Adrenal gland (tissue), 12 donors: ENCODE results near the gene SMIM24. TPM values are rescaled to one million over a fixed set of nuclear protein-coding genes. Genes with fewer than 3 reads are reported as not detected.

ENCODE experiments used
- DNase-seq, 7 donors: peaks; one replicate each; pipeline ENCODE4 v3.0.0-alpha.2; 2019 to 2020
- H3K27ac ChIP-seq, 5 donors: fragments of 200-600 bp; sonication (generic) in 4 of 5; 1 replicate in 3 of 5; 2 replicates in 2 of 5; pipeline versions ENCODE4 v1.5.1 to v1.8.0; 2016 to 2020; ENCODE audit warnings: mild to moderate bottlenecking in 1 of 5
- H3K27me3 ChIP-seq: fragments of 200-600 bp; 2 replicates; pipeline ENCODE4 v1.8.0; 2021
- H3K36me3 ChIP-seq, 2 donors: fragments of 200-600 bp; replicated peaks in 1 of 2; 1 replicate in 1 of 2; 2 replicates in 1 of 2; pipeline versions ENCODE4 v1.5.1 to v1.8.0; 2018 to 2022
- H3K4me1 ChIP-seq, 2 donors: fragments of 200-600 bp; replicated peaks in 1 of 2; 1 replicate in 1 of 2; 2 replicates in 1 of 2; pipeline versions ENCODE4 v1.5.1 to v1.8.0; 2018 to 2021
- H3K4me3 ChIP-seq, 4 donors: fragments of 200-600 bp; sonication (generic) in 3 of 4; one replicate each; pipeline ENCODE4 v1.5.1; 2016 to 2018
- H3K9me3 ChIP-seq, 3 donors: fragments of 200-600 bp; sonication (generic) in 1 of 3; replicated peaks in 1 of 3; 1 replicate in 2 of 3; 2 replicates in 1 of 3; pipeline versions ENCODE4 v1.5.1 to v1.8.0; 2016 to 2021
- CTCF ChIP-seq, 6 experiments: fragments of 450-650 bp in 4 of 6; fragments of 200-600 bp in 2 of 6; sonication (generic) in 1 of 6; IDR thresholded peaks; 1 replicate in 5 of 6; 2 replicates in 1 of 6; pipeline versions ENCODE4 v1.5.1 to v1.8.0; 2016 to 2021; ENCODE audit warnings: antibody characterized with exemption in 6 of 6, mild to moderate bottlenecking in 2 of 6, moderate library complexity in 1 of 6
- POLR2A ChIP-seq, 2 donors: fragments of 450-650 bp; IDR thresholded peaks; one replicate each; pipeline ENCODE4 v1.6.1; 2017; ENCODE audit warnings: antibody characterized with exemption in 2 of 2, mild to moderate bottlenecking in 2 of 2, moderate library complexity in 1 of 2
- WGBS, 4 donors: extraction: QIAGEN DNeasy Blood & Tissue Kit in 2 of 4; methylation state at CpG; one replicate each; pipeline versions ENCODE4 v1.1.5 to v1.1.7; 2013 to 2017; 5-methylcytosine and 5-hydroxymethylcytosine counted together
- intact Hi-C, 2 donors: fragments of 100-400 bp; cut with DNase I; formaldehyde crosslinking; loops; one replicate each; pipeline versions ENCODE4 v1.14.1 to v1.15.0; 2022 to 2023
- polyA plus RNA-seq, 3 donors: library from polyadenylated mRNA; stranded (reverse); fragments of 200-250 nt in 2 of 3; fragments of 350-450 nt in 1 of 3; fragmentation: Illumina TruSeq in 1 of 3; extraction: RNeasy Lipid Tissue Mini Kit (QIAGEN cat#74804) in 1 of 3; gene quantifications; one replicate each; pipeline ENCODE4 v1.2.3, GENCODE V29; 2013 to 2014
- total RNA-seq, 9 donors: library from RNA; depleted of rRNA in 4 of 9; stranded (reverse); fragments of >200 nt in 4 of 9; fragments of 120-200 nt in 1 of 9; fragmentation: NEBNext Ultra II Directional in 1 of 9; extraction: Animal tissue kit (Norgen Biotek cat#: 25700) in 1 of 9; gene quantifications; one replicate each; pipeline versions ENCODE4 v1.1.0 to v1.2.4, GENCODE V29; 2013 to 2023
- donor health status: healthy with polysubstance abuse.
- donor health status: Bipolar disorder and iron deficiency.
- donor health status: DM: yes; HTN: yes; CAD: no.
- donor health status: DM: no; HTN: no; CAD: no.
- donor health status: DM: no; HTN: no; CAD: no.
- donor health status: DM: yes; HTN: yes; CAD: no.

The SMIM24 gene
- total and polyA plus RNA-seq, 12 donors = 0.36 to 0.48 TPM; not detected in 10

- 72 to 82% (median 80%) methylated on average over 6 to 18 of the region's 18 CpGs for WGBS, 4 donors
- intact Hi-C loops = no loop called here
Observed at GRCh38 chr19:3456925-3457527, 23.3 kb downstream of the SMIM24 start.

GRCh38 chr19:3455960-3456601 is 24.2 kb downstream of the SMIM24 start:
- Histone ChIP-seq H3K27ac (peak overlapping the region in 2 of 5 donors; percentile 91 to 96), H3K9me3 (no peaks in the 10 kb centered on the region), H3K27me3 (no peaks in the 10 kb centered on the region), H3K36me3 (peaks cover 0 to 68% of the 10 kb centered on the region in 2 donors), H3K4me3 (no peak overlapping the region), H3K4me1 (peaks cover 36 to 48% of the 10 kb centered on the region in 2 donors)
- DNase-seq = no peak
- TF ChIP-seq POLR2A (IDR thresholded peaks at IDR 0.05) (no peak), CTCF (IDR thresholded peaks at IDR 0.05) (no peak)
- intact Hi-C loops = no loop called here
- WGBS, 4 donors = 82 to 84% (median 83%) methylated on average over 19 to 37 of the region's 37 CpGs

More at GRCh38 chr19:3456925-3457527, 23.3 kb downstream of the SMIM24 start:
- no peaks in the 10 kb centered on the region for H3K9me3 ChIP-seq
- H3K36me3 ChIP-seq = peaks cover 0 to 68% of the 10 kb centered on the region in 2 donors
- no peak for DNase-seq
- H3K27me3 ChIP-seq = no peaks in the 10 kb centered on the region
- H3K4me1 ChIP-seq = peaks cover 30 to 40% of the 10 kb centered on the region in 2 donors
- H3K27ac ChIP-seq = peak overlapping the region; percentile 38 to 96 (median 73)
- TF ChIP-seq CTCF (IDR thresholded peaks at IDR 0.05) (no peak), POLR2A (IDR thresholded peaks at IDR 0.05) (no peak)
- H3K4me3 ChIP-seq = no peak overlapping the region

- peaks cover 0 to 69% of the 10 kb centered on the region in 2 donors for H3K36me3 ChIP-seq
- H3K27me3 ChIP-seq = no peaks in the 10 kb centered on the region
- TF ChIP-seq POLR2A (IDR thresholded peaks at IDR 0.05) = no peak
- intact Hi-C loops = no loop called here
- DNase-seq = no peak
- peaks cover 36 to 48% of the 10 kb centered on the region in 2 donors for H3K4me1 ChIP-seq
- WGBS, 4 donors = 76 to 89% (median 85%) methylated on average over 5 to 7 of the region's 7 CpGs
- no peak overlapping the region for H3K4me3 ChIP-seq
- peak overlapping the region in 2 of 5 donors; percentile 38 to 96 for H3K27ac ChIP-seq
- no peaks in the 10 kb centered on the region for H3K9me3 ChIP-seq
Observed at GRCh38 chr19:3455393-3455955, 24.9 kb downstream of the SMIM24 start.

GRCh38 chr19:3454656-3455392 is 25.5 kb downstream of the SMIM24 start:
- Histone ChIP-seq H3K9me3 (no peaks in the 10 kb centered on the region), H3K27ac (peak overlapping the region in 3 of 5 donors; percentile 27 to 96 (median 38)), H3K4me1 (peaks cover 33 to 41% of the 10 kb centered on the region in 2 donors), H3K27me3 (no peaks in the 10 kb centered on the region), H3K4me3 (no peak overlapping the region), H3K36me3 (peaks cover 0 to 73% of the 10 kb centered on the region in 2 donors)
- intact Hi-C loops = no loop called here
- DNase-seq = no peak
- TF ChIP-seq CTCF (IDR thresholded peaks at IDR 0.05) (no peak), POLR2A (IDR thresholded peaks at IDR 0.05) (no peak)
- 89 to 92% (median 90%) methylated on average over 14 to 15 of the region's 15 CpGs for WGBS, 4 donors
